MM.1S (cell line): ENCODE data around the gene U2AF1L4.

Experiments
- EZH2 ChIP-seq: fragments of 300-600 bp; sonication (generic); optimal IDR thresholded peaks from 2 replicates; pipeline ENCODE3; 2017; ENCODE audit warnings: low read depth, mild to moderate bottlenecking, antibody characterized with exemption, low read length, mixed read lengths
- EZH2phosphoT487 ChIP-seq: fragments of 300-600 bp; sonication (generic); IDR thresholded peaks from 2 replicates; pipeline ENCODE4 v1.6.1; 2018; ENCODE audit warnings: antibody characterized with exemption, low read length
- TF ChIP-seq, protein P1 (sequence below): fragments of 300-600 bp; sonication (generic); IDR thresholded peaks from 2 replicates; pipeline ENCODE4 v1.5.1; 2016; ENCODE audit warnings: antibody characterized with exemption, low read length, mixed read lengths

GRCh38 chr19:35784503-35785338, 39.5 kb upstream of the U2AF1L4 start:
- TF ChIP-seq, protein P1, sequence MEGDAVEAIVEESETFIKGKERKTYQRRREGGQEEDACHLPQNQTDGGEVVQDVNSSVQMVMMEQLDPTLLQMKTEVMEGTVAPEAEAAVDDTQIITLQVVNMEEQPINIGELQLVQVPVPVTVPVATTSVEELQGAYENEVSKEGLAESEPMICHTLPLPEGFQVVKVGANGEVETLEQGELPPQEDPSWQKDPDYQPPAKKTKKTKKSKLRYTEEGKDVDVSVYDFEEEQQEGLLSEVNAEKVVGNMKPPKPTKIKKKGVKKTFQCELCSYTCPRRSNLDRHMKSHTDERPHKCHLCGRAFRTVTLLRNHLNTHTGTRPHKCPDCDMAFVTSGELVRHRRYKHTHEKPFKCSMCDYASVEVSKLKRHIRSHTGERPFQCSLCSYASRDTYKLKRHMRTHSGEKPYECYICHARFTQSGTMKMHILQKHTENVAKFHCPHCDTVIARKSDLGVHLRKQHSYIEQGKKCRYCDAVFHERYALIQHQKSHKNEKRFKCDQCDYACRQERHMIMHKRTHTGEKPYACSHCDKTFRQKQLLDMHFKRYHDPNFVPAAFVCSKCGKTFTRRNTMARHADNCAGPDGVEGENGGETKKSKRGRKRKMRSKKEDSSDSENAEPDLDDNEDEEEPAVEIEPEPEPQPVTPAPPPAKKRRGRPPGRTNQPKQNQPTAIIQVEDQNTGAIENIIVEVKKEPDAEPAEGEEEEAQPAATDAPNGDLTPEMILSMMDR = no peak
- TF ChIP-seq EZH2 (no peak), EZH2phosphoT487 (no peak)
